ENCODE measurements around the gene EEF2K.

- TF ChIP-seq CTCF (IDR thresholded peaks at IDR 0.05), result no peak
- no peak for TF ChIP-seq ZFX (IDR thresholded peaks at IDR 0.05; ENCODE audit: borderline replicate concordance)
Observed at GRCh38 chr16:22266546-22266945, 60.5 kb downstream of the EEF2K start.
